G401.6 (cell line): ENCODE results near the gene MSRB3.
"Not testable (repeated sequence)": the region's sequence is repeated elsewhere in the genome, so short reads cannot be mapped to it uniquely, and the experiment has no call there.

Experiments used
- FAIRE-seq: peaks from 2 replicates; lab custom pipeline; 2012; peaks lifted over from hg19 to GRCh38; lab: Jason Lieb, UNC

The MSRB3 gene

GRCh38 chr12:65458718-65459117 is 180.2 kb downstream of the MSRB3 start:
- FAIRE-seq = no peak

GRCh38 chr12:65459545-65459944 is 181.1 kb downstream of the MSRB3 start:
- peak; percentile 45 for FAIRE-seq

GRCh38 chr12:65460063-65460462 is 181.6 kb downstream of the MSRB3 start:
- no peak for FAIRE-seq

- no peak for FAIRE-seq
These were observed 182.5 kb downstream of the MSRB3 start for GRCh38 chr12:65461017-65461416.

GRCh38 chr12:65462484-65462883 is 184.0 kb downstream of the MSRB3 start:
- no peak for FAIRE-seq

- FAIRE-seq = no peak
These were observed 184.6 kb downstream of the MSRB3 start for GRCh38 chr12:65463082-65463481.

- no peak for FAIRE-seq
These were observed 185.1 kb downstream of the MSRB3 start for GRCh38 chr12:65463611-65464010.

- peak; percentile 93 for FAIRE-seq
These were observed 186.4 kb downstream of the MSRB3 start for GRCh38 chr12:65464930-65465329.

- no peak for FAIRE-seq
These were observed 187.5 kb downstream of the MSRB3 start for GRCh38 chr12:65465766-65466547.

- FAIRE-seq = no peak
These were observed 188.4 kb downstream of the MSRB3 start for GRCh38 chr12:65466911-65467310.

- no peak for FAIRE-seq
These were observed 191.8 kb downstream of the MSRB3 start for GRCh38 chr12:65470256-65470655.

- peak; percentile 62 for FAIRE-seq
These were observed 193.6 kb downstream of the MSRB3 start for GRCh38 chr12:65472079-65472478.

- FAIRE-seq = no peak
These were observed 196.3 kb downstream of the MSRB3 start for GRCh38 chr12:65474831-65475230.

GRCh38 chr12:65477721-65478120 is 199.2 kb downstream of the MSRB3 start:
- no peak for FAIRE-seq

GRCh38 chr12:65483891-65484516 is 205.5 kb downstream of the MSRB3 start:
- FAIRE-seq = not testable (repeated sequence)

- no peak for FAIRE-seq
These were observed 209.7 kb downstream of the MSRB3 start for GRCh38 chr12:65488197-65488596.

GRCh38 chr12:65490250-65490649 is 211.8 kb downstream of the MSRB3 start:
- FAIRE-seq = no peak

- peak; percentile 60 for FAIRE-seq
These were observed 214.8 kb downstream of the MSRB3 start for GRCh38 chr12:65492998-65493912.

GRCh38 chr12:65493913-65494245 is 215.4 kb downstream of the MSRB3 start:
- no peak for FAIRE-seq

- peak; percentile 67 for FAIRE-seq
These were observed 216.1 kb downstream of the MSRB3 start for GRCh38 chr12:65494537-65494936.

- no peak for FAIRE-seq
These were observed 216.8 kb downstream of the MSRB3 start for GRCh38 chr12:65495233-65495632.

- no peak for FAIRE-seq
These were observed 218.1 kb downstream of the MSRB3 start for GRCh38 chr12:65496617-65497016.

- peak; percentile 49 for FAIRE-seq
These were observed 219.2 kb downstream of the MSRB3 start for GRCh38 chr12:65497660-65498059.
